H1 (cell line): ENCODE measurements around the gene SYT13. TPM values are rescaled to one million over a fixed set of nuclear protein-coding genes. Genes with fewer than 3 reads are reported as not detected.
A peak's percentile ranks its signal among the peaks of the same experiment; 100 is the strongest.

Experiments
- ATF2 ChIP-seq: IDR thresholded peaks from 2 replicates; pipeline ENCODE4 v1.6.1; 2012; ENCODE audit warnings: low read length, inconsistent platforms
- BACH1 ChIP-seq: IDR thresholded peaks from 2 replicates; pipeline ENCODE4 v1.6.1; 2012; ENCODE audit warnings: low read length, improper control_type of control experiment
- CBX8 ChIP-seq: fragments of 300-800, 300-1000 bp; sonication (generic); IDR thresholded peaks from 2 replicates; pipeline ENCODE4 v1.7.1; 2016; ENCODE audit warnings: low read depth, low read length, borderline replicate concordance
- CHD1 ChIP-seq: IDR thresholded peaks from 2 replicates; pipeline ENCODE4 v1.6.1; 2012; ENCODE audit warnings: low read depth, low read length, improper control_type of control experiment
- CREB1 ChIP-seq: IDR thresholded peaks from 2 replicates; pipeline ENCODE4 v1.6.1; 2012; ENCODE audit warnings: inconsistent platforms
- E2F6 ChIP-seq: IDR thresholded peaks from 2 replicates; pipeline ENCODE4 v1.6.1; 2012; ENCODE audit warnings: inconsistent platforms
- EGR1 ChIP-seq: IDR thresholded peaks from 2 replicates; pipeline ENCODE4 v1.6.1; 2011; ENCODE audit warnings: low read depth, low read length, borderline replicate concordance
- EZH2 ChIP-seq: fragments of 200-600 bp; sonication (generic); IDR thresholded peaks from 2 replicates; pipeline ENCODE4 v1.7.1; 2012; ENCODE audit warnings: low read depth, mild to moderate bottlenecking, moderate library complexity, low read length, inconsistent platforms; ENCODE audit not compliant: severe bottlenecking
- GABPA ChIP-seq: IDR thresholded peaks from 2 replicates; pipeline ENCODE4 v1.6.1; 2011; ENCODE audit warnings: mild to moderate bottlenecking, low read length, moderate library complexity, borderline replicate concordance; ENCODE audit not compliant: insufficient read depth
- GTF2F1 ChIP-seq: IDR thresholded peaks from 2 replicates; pipeline ENCODE4 v1.6.1; 2012; ENCODE audit warnings: low read depth, low read length, improper control_type of control experiment, borderline replicate concordance
- KDM1A ChIP-seq: fragments of 200-600, 300-600 bp; sonication (generic); IDR thresholded peaks from 2 replicates; pipeline ENCODE4 v1.7.1; 2016; ENCODE audit warnings: mild to moderate bottlenecking, low read length, borderline replicate concordance
- NANOG ChIP-seq: IDR thresholded peaks from 2 replicates; pipeline ENCODE4 v1.6.1; 2011; ENCODE audit warnings: low read length, low read depth, mild to moderate bottlenecking, inconsistent platforms; ENCODE audit not compliant: insufficient read depth, poor library complexity, severe bottlenecking
- NRF1 ChIP-seq: IDR thresholded peaks from 2 replicates; pipeline ENCODE4 v1.6.1; 2011; ENCODE audit warnings: mild to moderate bottlenecking, low read depth, low read length, improper control_type of control experiment
- RAD21 ChIP-seq, 2 experiments: IDR thresholded peaks in 1 of 2; conservative IDR thresholded peaks in 1 of 2; 2 replicates each; pipeline ENCODE4 v1.6.1; 2011; ENCODE audit warnings: low read depth in 2 of 2, low read length in 2 of 2, improper control_type of control experiment in 1 of 2, inconsistent platforms in 1 of 2, mild to moderate bottlenecking in 1 of 2, moderate library complexity in 1 of 2
- RFX5 ChIP-seq: IDR thresholded peaks from 2 replicates; pipeline ENCODE4 v1.6.1; 2011; ENCODE audit warnings: low read depth, low read length, improper control_type of control experiment, borderline replicate concordance
- RXRA ChIP-seq: IDR thresholded peaks from 2 replicates; pipeline ENCODE4 v1.6.1; 2011; ENCODE audit warnings: low read depth, mild to moderate bottlenecking, low read length, moderate library complexity; ENCODE audit not compliant: insufficient read depth
- SIN3A ChIP-seq, 2 experiments: IDR thresholded peaks in 1 of 2; conservative IDR thresholded peaks in 1 of 2; 2 replicates each; pipeline ENCODE4 v1.6.1; 2011 to 2012; ENCODE audit warnings: low read length in 2 of 2, improper control_type of control experiment in 1 of 2, low read depth in 1 of 2, mild to moderate bottlenecking in 1 of 2
- SIRT6 ChIP-seq: IDR thresholded peaks from one replicate; pipeline ENCODE4 v1.7.1; 2012; ENCODE audit warnings: low read length, inconsistent platforms
- SRF ChIP-seq: IDR thresholded peaks from 2 replicates; pipeline ENCODE4 v1.6.1; 2011; ENCODE audit warnings: mild to moderate bottlenecking, low read depth, low read length, moderate library complexity
- SUZ12 ChIP-seq: fragments of 200-600 bp; sonication (generic); IDR thresholded peaks from 2 replicates; pipeline ENCODE4 v1.6.1; 2012; ENCODE audit warnings: mild to moderate bottlenecking, inconsistent platforms, low read length, moderate library complexity, mixed read lengths
- TAF7 ChIP-seq: optimal IDR thresholded peaks from 2 replicates; pipeline ENCODE3; 2011; ENCODE audit warnings: low read depth, mild to moderate bottlenecking, inconsistent platforms, low read length, moderate library complexity, borderline replicate concordance
- TCF12 ChIP-seq: IDR thresholded peaks from 2 replicates; pipeline ENCODE4 v1.6.1; 2011; ENCODE audit warnings: low read depth, mild to moderate bottlenecking, low read length
- polyA plus RNA-seq, 7 experiments: library from polyadenylated mRNA; depleted of rRNA in 3 of 7; stranded (reverse) in 5 of 7; unstranded in 2 of 7; fragments of >200 nt in 5 of 7; fragments of 200-250 nt in 2 of 7; gene quantifications; 1 replicate in 5 of 7; 2 replicates in 1 of 7; 4 replicates in 1 of 7; pipeline versions ENCODE4 v1.2.1 to v1.2.3, GENCODE V29; 2011 to 2013; ENCODE audit warnings: missing spikeins in 2 of 7, mixed read lengths in 2 of 7
- total RNA-seq: library from RNA; stranded (reverse); fragmentation: NEBNext Ultra II Directional; extraction: Animal tissue kit (Norgen Biotek cat#: 25700); gene quantifications from 2 replicates; pipeline ENCODE4 v1.2.1, GENCODE V29; 2021

The SYT13 gene
- total and polyA plus RNA-seq, 2 of the 8 experiments (the other 6 are each of a cell fraction or from before 2014, with no cell fraction given), result 4.8 to 13.2 TPM

- TF ChIP-seq E2F6 (no peak), EGR1 (no peak), SUZ12 (no peak), GTF2F1 (no peak), KDM1A (no peak), CBX8 (no peak), NANOG (no peak), BACH1 (no peak), SIN3A (conservative IDR thresholded peaks at IDR 0.05 in 1 of 2, IDR thresholded peaks at IDR 0.05 in 1 of 2; ENCODE audit: low read depth in 1 of 2, low read length in 2 of 2) (no peak), NRF1 (no peak), TCF12 (no peak), TAF7 (no peak), RAD21 (IDR thresholded peaks at IDR 0.05 in 1 of 2, conservative IDR thresholded peaks at IDR 0.05 in 1 of 2; ENCODE audit: low read depth in 2 of 2, low read length in 2 of 2) (peak; percentile 8 to 42; a peak in 2 of 4 replicates), EZH2 (no peak), CREB1 (no peak), RXRA (no peak), SRF (no peak), RFX5 (no peak), ATF2 (no peak), SIRT6 (no peak), CHD1 (no peak), GABPA (no peak)
Measured at GRCh38 chr11:45298718-45299117, 12.6 kb upstream of the SYT13 start (continued).
